Common myeloid progenitor, CD34-positive (primary cell): ENCODE data around the gene CHN1.

Source experiments
- CTCF ChIA-PET: fragments of 350-600 bp; sonication (Branson Sonifier 250); formaldehyde crosslinking; loops from one replicate; lab custom pipeline; 2021; ENCODE audit warnings: antibody characterized with exemption; lab: Charles Lee
- POLR2A ChIA-PET: fragments of 350-600 bp; sonication (Branson Sonifier 250); formaldehyde crosslinking; loops from one replicate; lab custom pipeline; 2021; ENCODE audit warnings: antibody characterized with exemption; lab: Charles Lee
- DNase-seq, 3 donors: peaks; one replicate each; pipeline versions ENCODE4 v3.0.0 to v3.0.0-alpha.2; 2013
- H3K27ac ChIP-seq, 2 experiments: 1 replicate in 1 of 2; 2 replicates in 1 of 2; pipeline ENCODE4 v1.7.0; 2013; ENCODE audit warnings: inconsistent platforms in 2 of 2, low read length in 2 of 2, mild to moderate bottlenecking in 2 of 2, low read depth in 1 of 2, moderate library complexity in 1 of 2; ENCODE audit not compliant: severe bottlenecking in 2 of 2, insufficient read depth in 1 of 2, poor library complexity in 1 of 2
- H3K27me3 ChIP-seq, 5 experiments: replicated peaks in 2 of 5; 1 replicate in 3 of 5; 2 replicates in 2 of 5; pipeline versions ENCODE4 v1.6.1 to v1.7.0; 2013; ENCODE audit warnings: low read length in 4 of 5, mild to moderate bottlenecking in 2 of 5, moderate library complexity in 2 of 5, inconsistent platforms in 1 of 5; ENCODE audit not compliant: insufficient read depth in 5 of 5, control insufficient read depth in 4 of 5
- H3K36me3 ChIP-seq, 4 experiments: 1 replicate in 2 of 4; 2 replicates in 2 of 4; pipeline versions ENCODE4 v1.6.1 to v1.7.0; 2013; ENCODE audit warnings: low read length in 3 of 4, control low read depth in 1 of 4, mild to moderate bottlenecking in 1 of 4; ENCODE audit not compliant: control insufficient read depth in 4 of 4, insufficient read depth in 4 of 4
- H3K4me1 ChIP-seq, 4 experiments: 1 replicate in 3 of 4; 2 replicates in 1 of 4; pipeline versions ENCODE4 v1.6.1 to v1.7.1; 2013; ENCODE audit warnings: low read length in 3 of 4, mild to moderate bottlenecking in 3 of 4, control low read depth in 1 of 4, inconsistent platforms in 1 of 4, moderate library complexity in 1 of 4; ENCODE audit not compliant: control insufficient read depth in 4 of 4, insufficient read depth in 4 of 4; ENCODE audit errors: control extremely low read depth in 1 of 4
- H3K4me3 ChIP-seq, 7 experiments: 1 replicate in 4 of 7; 2 replicates in 3 of 7; pipeline versions ENCODE4 v1.5.1 to v1.7.0; 2013; ENCODE audit warnings: mild to moderate bottlenecking in 7 of 7, low read length in 6 of 7, moderate library complexity in 6 of 7, inconsistent platforms in 2 of 7, low read depth in 2 of 7, control low read depth in 1 of 7; ENCODE audit not compliant: insufficient read depth in 4 of 7, control insufficient read depth in 1 of 7; ENCODE audit errors: extremely low read depth in 1 of 7
- H3K9me3 ChIP-seq, 5 experiments: 1 replicate in 4 of 5; 2 replicates in 1 of 5; pipeline versions ENCODE4 v1.6.1 to v1.7.1; 2013; ENCODE audit warnings: low read length in 4 of 5, mild to moderate bottlenecking in 2 of 5, inconsistent platforms in 1 of 5, low read depth in 1 of 5, moderate library complexity in 1 of 5; ENCODE audit not compliant: control insufficient read depth in 4 of 5, insufficient read depth in 2 of 5; ENCODE audit errors: control extremely low read depth in 1 of 5
- WGBS: methylation state at CpG from one replicate; pipeline ENCODE4 v1.1.5; 2013; ENCODE audit not compliant: insufficient coverage; 5-methylcytosine and 5-hydroxymethylcytosine counted together

CHN1 gene

DNA sequence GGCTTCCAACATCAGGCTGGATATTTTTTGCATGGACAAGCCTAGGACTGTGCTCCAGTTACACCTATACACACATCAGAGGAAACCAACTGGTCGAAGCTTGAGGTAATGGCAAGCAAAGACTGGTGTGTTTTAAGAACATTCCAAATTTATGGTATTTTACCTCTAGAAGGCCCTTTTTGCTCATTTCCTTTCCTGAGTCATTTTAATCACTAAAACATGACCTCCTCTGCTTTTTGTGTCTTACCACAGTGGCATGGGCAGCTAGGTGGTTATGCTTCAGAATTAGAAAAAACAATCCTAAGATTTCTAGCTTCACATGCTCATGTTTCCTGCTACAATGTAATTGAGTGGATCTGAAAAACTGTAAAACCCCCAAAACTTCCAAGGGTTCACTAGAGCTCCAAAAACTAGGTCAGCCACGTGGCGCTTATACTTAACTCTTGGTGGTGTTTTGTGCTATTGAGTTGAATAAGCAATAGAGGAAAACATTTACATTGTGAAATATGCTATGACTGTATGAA, 210.3 kb downstream of the CHN1 start:
- H3K4me1 ChIP-seq: peaks cover 0 to 8% (median 5%) of the 10 kb centered on the region in 4 experiments
- WGBS: 100% methylated on average over 1 of the region's 3 CpGs
- no peaks in the 10 kb centered on the region for H3K36me3 ChIP-seq
- H3K4me3 ChIP-seq: no peak overlapping the region
- H3K27ac ChIP-seq: no peak overlapping the region
- no peaks in the 10 kb centered on the region for H3K27me3 ChIP-seq
- H3K9me3 ChIP-seq: no peaks in the 10 kb centered on the region
- no peak for DNase-seq
- CTCF ChIA-PET: interaction anchor here (0.9 to 1.6 kb wide), 3 partner anchors 14 to 24 kb away, joined by 3 to 4 read pairs (median 3); no protein-coding TSS in a partner anchor
- POLR2A ChIA-PET: no interaction called here

DNA sequence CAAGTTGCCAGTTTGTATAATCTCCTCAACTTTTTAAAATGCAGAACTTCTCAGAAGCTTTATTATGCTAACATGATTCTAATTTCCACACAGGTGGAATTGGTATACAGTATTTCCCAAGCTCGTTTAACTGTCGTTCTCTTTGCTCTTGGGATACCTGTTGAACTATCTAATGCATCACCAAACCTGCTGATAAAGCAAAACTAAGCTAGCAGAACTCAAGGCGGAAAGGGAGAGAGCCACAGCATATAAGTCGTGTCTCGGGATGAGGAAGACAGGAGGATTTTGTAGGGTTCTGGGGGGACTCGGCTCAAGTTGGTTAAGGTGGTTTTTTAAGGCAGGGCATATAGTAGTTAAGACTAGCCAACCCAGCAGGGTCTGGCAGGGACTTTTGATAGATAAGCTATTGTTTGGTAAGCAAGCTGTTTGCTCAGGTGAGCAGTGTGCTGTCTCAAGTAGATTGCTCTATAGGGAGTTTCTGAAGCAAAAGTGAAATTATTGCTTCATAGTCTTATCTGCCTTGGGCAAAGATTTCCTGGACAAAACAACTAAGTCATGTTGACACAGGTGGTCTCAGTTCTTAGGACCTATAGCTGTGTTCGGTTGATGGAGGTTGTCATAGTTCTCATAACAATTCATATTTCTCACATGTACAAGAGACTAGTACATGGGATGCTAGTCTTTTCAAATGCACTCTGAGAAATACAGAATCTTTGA, 212.7 kb downstream of the CHN1 start:
- WGBS: 64% methylated on average over 4 of the region's 7 CpGs
- H3K4me1 ChIP-seq: peaks cover 0 to 11% (median 5%) of the 10 kb centered on the region in 4 experiments
- CTCF ChIA-PET: interaction anchor here (0.5 to 0.8 kb wide), 3 partner anchors 15 to 23 kb away, joined by 3 read pairs; no protein-coding TSS in a partner anchor

GRCh38 chr2:174791746-174792280, 213.4 kb downstream of the CHN1 start:
- H3K27ac ChIP-seq: no peak overlapping the region
- WGBS: 90% methylated on average over 4 of the region's 7 CpGs
- no peak for DNase-seq
- no peaks in the 10 kb centered on the region for H3K27me3 ChIP-seq
- no peak overlapping the region for H3K4me3 ChIP-seq
- ChIA-PET CTCF (interaction anchor here (0.5 to 0.8 kb wide), 3 partner anchors 16 to 23 kb away, joined by 3 read pairs; no protein-coding TSS in a partner anchor), POLR2A (no interaction called here)
- H3K9me3 ChIP-seq: no peaks in the 10 kb centered on the region
- H3K4me1 ChIP-seq: peaks cover 0 to 11% (median 5%) of the 10 kb centered on the region in 4 experiments
- H3K36me3 ChIP-seq: no peaks in the 10 kb centered on the region

More for the DNA sequence above, 212.7 kb downstream of the CHN1 start:
- POLR2A ChIA-PET: no interaction called here
- peak; percentile 19 to 80 (median 68) for DNase-seq
- Histone ChIP-seq H3K4me3 (no peak overlapping the region), H3K27me3 (no peaks in the 10 kb centered on the region), H3K27ac (no peak overlapping the region), H3K9me3 (no peaks in the 10 kb centered on the region), H3K36me3 (no peaks in the 10 kb centered on the region)

DNA sequence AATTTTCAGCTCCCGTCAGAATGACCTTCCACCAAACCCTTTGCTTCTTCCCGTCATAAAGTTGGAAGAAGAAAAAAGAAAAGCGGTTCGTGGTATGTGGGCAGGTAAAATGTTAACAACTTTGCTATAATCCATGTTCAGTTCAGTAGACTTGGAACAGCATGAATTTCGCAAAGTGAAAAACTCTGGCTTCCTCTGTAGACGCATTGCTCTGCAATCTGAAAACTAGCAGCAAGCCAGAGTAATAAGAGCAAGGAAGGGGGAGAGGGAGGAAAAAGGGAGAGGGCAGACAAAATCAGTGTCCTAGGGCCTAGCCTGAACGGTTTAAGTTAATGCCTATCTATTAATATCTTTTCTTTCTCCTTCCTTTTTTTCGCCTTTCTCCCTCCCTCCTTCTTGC, 214.2 kb downstream of the CHN1 start:
- no peaks in the 10 kb centered on the region for H3K9me3 ChIP-seq
- ChIA-PET POLR2A (no interaction called here), CTCF (interaction anchor here (1.2 kb wide), 1 partner anchor 20 kb away, joined by 6 read pairs; no protein-coding TSS in a partner anchor)
- H3K4me1 ChIP-seq: peaks cover 0 to 11% (median 5%) of the 10 kb centered on the region in 4 experiments
- H3K36me3 ChIP-seq: no peaks in the 10 kb centered on the region
- no peak overlapping the region for H3K4me3 ChIP-seq
- no peaks in the 10 kb centered on the region for H3K27me3 ChIP-seq
- no peak for DNase-seq
- H3K27ac ChIP-seq: no peak overlapping the region
- 100% methylated on average over 4 of the region's 8 CpGs for whole genome bisulfite sequencing

DNA sequence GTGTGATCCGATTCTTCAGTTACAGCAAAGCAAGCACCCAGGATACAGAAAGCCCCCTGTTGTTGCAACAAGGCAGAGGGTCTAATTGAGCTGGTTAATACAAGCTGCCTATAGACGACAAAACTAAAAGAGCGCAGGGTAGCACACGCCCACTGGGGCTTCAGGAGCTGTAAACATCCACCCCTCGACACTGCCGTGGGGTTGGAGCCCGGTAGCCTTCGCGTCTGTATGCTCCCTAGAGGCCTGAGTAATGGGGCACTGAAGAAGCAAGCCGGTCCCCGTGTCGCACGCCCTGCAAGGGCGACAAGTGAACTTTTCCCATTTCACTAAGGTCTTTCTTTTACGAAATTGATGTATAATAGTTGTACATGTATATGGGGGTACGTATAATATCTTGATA, 216.2 kb downstream of the CHN1 start:
- H3K4me1 ChIP-seq: peaks cover 0 to 11% (median 5%) of the 10 kb centered on the region in 4 experiments
- 94% methylated on average over 10 of the region's 16 CpGs for WGBS
- no peak overlapping the region for H3K27ac ChIP-seq
- no peak for DNase-seq
- ChIA-PET CTCF (interaction anchor here (1.0 kb wide), 1 partner anchor 16 kb away, joined by 3 read pairs; no protein-coding TSS in a partner anchor), POLR2A (no interaction called here)
- no peaks in the 10 kb centered on the region for H3K9me3 ChIP-seq
- peaks cover 0 to 2% (median 0%) of the 10 kb centered on the region in 5 experiments for H3K27me3 ChIP-seq
- no peak overlapping the region for H3K4me3 ChIP-seq
- H3K36me3 ChIP-seq: no peaks in the 10 kb centered on the region

- 97% methylated on average over 8 of the region's 15 CpGs for WGBS
- no peak overlapping the region for H3K4me3 ChIP-seq
- POLR2A ChIA-PET: no interaction called here
- H3K4me1 ChIP-seq: peaks cover 0 to 11% (median 5%) of the 10 kb centered on the region in 4 experiments
- H3K27ac ChIP-seq: no peak overlapping the region
- H3K9me3 ChIP-seq: no peaks in the 10 kb centered on the region
- CTCF ChIA-PET: no interaction called here
- no peaks in the 10 kb centered on the region for H3K36me3 ChIP-seq
- peaks cover 0 to 2% (median 0%) of the 10 kb centered on the region in 5 experiments for H3K27me3 ChIP-seq
- DNase-seq: no peak
Measured at GRCh38 chr2:174788291-174788929, 216.8 kb downstream of the CHN1 start.
